ENCODE data around the gene ZEB1. TPM values are rescaled to one million over a fixed set of nuclear protein-coding genes. Genes with fewer than 3 reads are reported as not detected.

Gene ZEB1
- total and polyA plus RNA-seq, 10 of the 15 experiments (the other 5 are each of a cell fraction or from before 2014, with no cell fraction given): 10.4 to 35.6 (median 24.5) TPM

DNA sequence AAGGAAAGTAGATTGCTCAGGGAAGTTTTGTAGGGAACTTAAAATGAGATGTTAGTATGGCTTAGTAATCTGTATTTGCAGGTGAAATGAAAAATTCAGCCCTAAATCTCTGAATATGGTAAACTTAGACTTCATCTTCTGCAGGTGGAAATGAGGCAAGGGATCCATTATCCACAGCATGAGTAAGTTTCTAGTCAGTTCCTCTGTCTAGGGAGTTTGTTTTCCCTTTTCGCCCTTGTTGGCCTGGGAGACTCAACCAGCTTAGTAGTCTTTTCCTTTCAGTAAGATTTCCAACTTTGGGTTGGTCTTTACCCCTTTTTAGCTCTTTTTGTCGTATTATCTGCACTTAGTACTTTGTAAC, 65.6 kb downstream of the ZEB1 start (continued):
- TF ChIP-seq, protein P1, sequence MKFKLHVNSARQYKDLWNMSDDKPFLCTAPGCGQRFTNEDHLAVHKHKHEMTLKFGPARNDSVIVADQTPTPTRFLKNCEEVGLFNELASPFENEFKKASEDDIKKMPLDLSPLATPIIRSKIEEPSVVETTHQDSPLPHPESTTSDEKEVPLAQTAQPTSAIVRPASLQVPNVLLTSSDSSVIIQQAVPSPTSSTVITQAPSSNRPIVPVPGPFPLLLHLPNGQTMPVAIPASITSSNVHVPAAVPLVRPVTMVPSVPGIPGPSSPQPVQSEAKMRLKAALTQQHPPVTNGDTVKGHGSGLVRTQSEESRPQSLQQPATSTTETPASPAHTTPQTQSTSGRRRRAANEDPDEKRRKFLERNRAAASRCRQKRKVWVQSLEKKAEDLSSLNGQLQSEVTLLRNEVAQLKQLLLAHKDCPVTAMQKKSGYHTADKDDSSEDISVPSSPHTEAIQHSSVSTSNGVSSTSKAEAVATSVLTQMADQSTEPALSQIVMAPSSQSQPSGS (IDR thresholded peaks at IDR 0.05; ENCODE audit: low read length): 0 out of 2 replicates have a peak, but pooled peaks have one; percentile 1
- TF ChIP-seq IKZF1 (conservative IDR thresholded peaks at IDR 0.05) (0 out of 2 replicates have a peak, but pooled peaks have one; percentile 7), ZNF622 (IDR thresholded peaks at IDR 0.05) (no peak), CBFB (IDR thresholded peaks at IDR 0.05; ENCODE audit: low read depth) (peak; percentile 32; the same call in 1 of the 2 replicates), STAT1 (conservative IDR thresholded peaks at IDR 0.05) (no peak)

DNA sequence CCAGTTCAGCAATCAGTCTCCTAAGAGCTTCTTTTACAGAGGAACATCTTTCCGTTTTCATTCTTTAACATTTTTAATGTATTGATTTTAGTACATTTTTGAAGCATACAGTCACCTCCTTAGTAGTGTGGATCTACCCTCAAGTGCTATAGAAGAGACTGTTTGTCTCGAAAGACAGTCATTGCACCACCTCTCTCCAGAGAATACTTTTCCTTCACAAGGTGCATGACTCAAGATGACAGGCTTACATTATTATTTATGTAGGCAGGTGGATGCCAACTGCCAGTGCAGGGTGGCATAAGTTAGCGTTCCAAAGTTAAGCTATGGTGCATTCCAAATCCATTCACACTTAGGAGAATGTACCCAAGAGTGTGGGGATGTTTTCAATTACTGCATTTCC, 71.8 kb downstream of the ZEB1 start:
- in situ Hi-C loops (cut with MboI) (no loop called here), intact Hi-C loops (cut with micrococcal nuclease; ENCODE audit: unreplicated experiment) (no loop called here)
- H3K4me1 ChIP-seq (ENCODE audit: control insufficient read depth, insufficient read depth, low read length): 0 out of 2 replicates have a peak, but pooled peaks cover 6% of the 10 kb centered on the region
- H3K4me2 ChIP-seq (ENCODE audit: control insufficient read depth, insufficient read depth): no peak overlapping the region
- H3K27ac ChIP-seq (ENCODE audit: control insufficient read depth, insufficient read depth): no peak overlapping the region
- WGBS (ENCODE audit: insufficient coverage, insufficient replicate concordance, low lambda C conversion rate, missing lambda C conversion rate): 100% methylated on average over 3 of the region's 3 CpGs
- no peak overlapping the region for H2AFZ ChIP-seq (ENCODE audit: control insufficient read depth, low read depth, low read length)
- ATAC-seq (no peak), FAIRE-seq (no peak), DNase-seq (ENCODE audit: low read depth, low spot score) (no peak)
- SMC1A ChIA-PET (ENCODE audit: uncharacterized antibody, unreplicated experiment): interaction anchor here (1.0 to 2.0 kb wide), 4 partner anchors 11 to 48 kb away, joined by 3 to 15 read pairs (median 4); no protein-coding TSS in a partner anchor
- POLR2A ChIA-PET: interaction anchor here (0.7 to 1.4 kb wide), 2 partner anchors 12 to 698 kb away, joined by 3 to 5 read pairs; no protein-coding TSS in a partner anchor
- peaks cover 4% of the 10 kb centered on the region for H3K9me3 ChIP-seq (replicated peaks; ENCODE audit: control insufficient read depth, insufficient read depth, low read length)
- H3K9ac ChIP-seq (ENCODE audit: control insufficient read depth, insufficient read depth, low read length): no peak overlapping the region
- no peaks in the 10 kb centered on the region for H3K27me3 ChIP-seq (replicated peaks in 1 of 2; ENCODE audit: control insufficient read depth in 2 of 2, insufficient read depth in 2 of 2, low read length in 1 of 2)
- H3K36me3 ChIP-seq (ENCODE audit: control insufficient read depth in 2 of 2, insufficient read depth in 2 of 2, low read length in 1 of 2): peaks cover 4 to 18% of the 10 kb centered on the region in 2 experiments
- H4K20me1 ChIP-seq (ENCODE audit: control insufficient read depth, insufficient read depth): no peaks in the 10 kb centered on the region
- no TSS peak for BruUV-seq (replicated peaks)
- H3K4me3 ChIP-seq: no peak overlapping the region
- RAD21 ChIA-PET (ENCODE audit: unreplicated experiment): interaction anchor here (0.9 kb wide), 1 partner anchor 66 kb away, joined by 3 read pairs; no protein-coding TSS in a partner anchor
- CTCF ChIA-PET: no interaction called here
- peaks cover 26% of the 10 kb centered on the region for H3K79me2 ChIP-seq (ENCODE audit: control insufficient read depth, insufficient read depth, low read length)
- TF ChIP-seq CHD1 (IDR thresholded peaks at IDR 0.05; ENCODE audit: low read depth, low read length): no peak
- TF ChIP-seq, protein P2, sequence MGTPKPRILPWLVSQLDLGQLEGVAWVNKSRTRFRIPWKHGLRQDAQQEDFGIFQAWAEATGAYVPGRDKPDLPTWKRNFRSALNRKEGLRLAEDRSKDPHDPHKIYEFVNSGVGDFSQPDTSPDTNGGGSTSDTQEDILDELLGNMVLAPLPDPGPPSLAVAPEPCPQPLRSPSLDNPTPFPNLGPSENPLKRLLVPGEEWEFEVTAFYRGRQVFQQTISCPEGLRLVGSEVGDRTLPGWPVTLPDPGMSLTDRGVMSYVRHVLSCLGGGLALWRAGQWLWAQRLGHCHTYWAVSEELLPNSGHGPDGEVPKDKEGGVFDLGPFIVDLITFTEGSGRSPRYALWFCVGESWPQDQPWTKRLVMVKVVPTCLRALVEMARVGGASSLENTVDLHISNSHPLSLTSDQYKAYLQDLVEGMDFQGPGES (IDR thresholded peaks at IDR 0.05): no peak
- TF ChIP-seq, protein P3, sequence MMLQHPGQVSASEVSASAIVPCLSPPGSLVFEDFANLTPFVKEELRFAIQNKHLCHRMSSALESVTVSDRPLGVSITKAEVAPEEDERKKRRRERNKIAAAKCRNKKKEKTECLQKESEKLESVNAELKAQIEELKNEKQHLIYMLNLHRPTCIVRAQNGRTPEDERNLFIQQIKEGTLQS (IDR thresholded peaks at IDR 0.05; ENCODE audit: borderline replicate concordance, extremely low read depth, low read depth, low read length): no peak
- TF ChIP-seq, protein P4, sequence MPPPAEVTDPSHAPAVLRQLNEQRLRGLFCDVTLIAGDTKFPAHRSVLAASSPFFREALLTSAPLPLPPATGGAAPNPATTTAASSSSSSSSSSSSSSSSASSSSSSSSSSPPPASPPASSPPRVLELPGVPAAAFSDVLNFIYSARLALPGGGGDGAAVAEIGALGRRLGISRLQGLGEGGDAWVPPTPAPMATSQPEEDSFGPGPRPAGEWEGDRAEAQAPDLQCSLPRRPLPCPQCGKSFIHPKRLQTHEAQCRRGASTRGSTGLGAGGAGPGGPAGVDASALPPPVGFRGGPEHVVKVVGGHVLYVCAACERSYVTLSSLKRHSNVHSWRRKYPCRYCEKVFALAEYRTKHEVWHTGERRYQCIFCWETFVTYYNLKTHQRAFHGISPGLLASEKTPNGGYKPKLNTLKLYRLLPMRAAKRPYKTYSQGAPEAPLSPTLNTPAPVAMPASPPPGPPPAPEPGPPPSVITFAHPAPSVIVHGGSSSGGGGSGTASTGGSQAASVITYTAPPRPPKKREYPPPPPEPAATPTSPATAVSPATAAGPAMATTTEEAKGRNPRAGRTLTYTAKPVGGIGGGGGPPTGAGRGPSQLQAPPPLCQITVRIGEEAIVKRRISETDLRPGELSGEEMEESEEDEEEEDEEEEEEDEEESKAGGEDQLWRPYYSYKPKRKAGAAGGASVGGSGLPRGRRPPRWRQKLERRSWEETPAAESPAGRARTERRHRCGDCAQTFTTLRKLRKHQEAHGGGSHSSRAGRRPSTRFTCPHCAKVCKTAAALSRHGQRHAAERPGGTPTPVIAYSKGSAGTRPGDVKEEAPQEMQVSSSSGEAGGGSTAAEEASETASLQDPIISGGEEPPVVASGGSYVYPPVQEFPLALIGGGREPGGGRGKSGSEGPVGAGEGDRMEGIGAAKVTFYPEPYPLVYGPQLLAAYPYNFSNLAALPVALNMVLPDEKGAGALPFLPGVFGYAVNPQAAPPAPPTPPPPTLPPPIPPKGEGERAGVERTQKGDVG (CRISPR knock-in tag; IDR thresholded peaks at IDR 0.05): no peak
- no peak for TF ChIP-seq TCF7 (IDR thresholded peaks at IDR 0.05; ENCODE audit: borderline replicate concordance)
- TF ChIP-seq NFYA (IDR thresholded peaks at IDR 0.05; ENCODE audit: borderline replicate concordance, low read depth, low read length): no peak
- TF ChIP-seq BCL11A (IDR thresholded peaks at IDR 0.05; ENCODE audit: low read depth, low read length): no peak
- TF ChIP-seq, protein P5, sequence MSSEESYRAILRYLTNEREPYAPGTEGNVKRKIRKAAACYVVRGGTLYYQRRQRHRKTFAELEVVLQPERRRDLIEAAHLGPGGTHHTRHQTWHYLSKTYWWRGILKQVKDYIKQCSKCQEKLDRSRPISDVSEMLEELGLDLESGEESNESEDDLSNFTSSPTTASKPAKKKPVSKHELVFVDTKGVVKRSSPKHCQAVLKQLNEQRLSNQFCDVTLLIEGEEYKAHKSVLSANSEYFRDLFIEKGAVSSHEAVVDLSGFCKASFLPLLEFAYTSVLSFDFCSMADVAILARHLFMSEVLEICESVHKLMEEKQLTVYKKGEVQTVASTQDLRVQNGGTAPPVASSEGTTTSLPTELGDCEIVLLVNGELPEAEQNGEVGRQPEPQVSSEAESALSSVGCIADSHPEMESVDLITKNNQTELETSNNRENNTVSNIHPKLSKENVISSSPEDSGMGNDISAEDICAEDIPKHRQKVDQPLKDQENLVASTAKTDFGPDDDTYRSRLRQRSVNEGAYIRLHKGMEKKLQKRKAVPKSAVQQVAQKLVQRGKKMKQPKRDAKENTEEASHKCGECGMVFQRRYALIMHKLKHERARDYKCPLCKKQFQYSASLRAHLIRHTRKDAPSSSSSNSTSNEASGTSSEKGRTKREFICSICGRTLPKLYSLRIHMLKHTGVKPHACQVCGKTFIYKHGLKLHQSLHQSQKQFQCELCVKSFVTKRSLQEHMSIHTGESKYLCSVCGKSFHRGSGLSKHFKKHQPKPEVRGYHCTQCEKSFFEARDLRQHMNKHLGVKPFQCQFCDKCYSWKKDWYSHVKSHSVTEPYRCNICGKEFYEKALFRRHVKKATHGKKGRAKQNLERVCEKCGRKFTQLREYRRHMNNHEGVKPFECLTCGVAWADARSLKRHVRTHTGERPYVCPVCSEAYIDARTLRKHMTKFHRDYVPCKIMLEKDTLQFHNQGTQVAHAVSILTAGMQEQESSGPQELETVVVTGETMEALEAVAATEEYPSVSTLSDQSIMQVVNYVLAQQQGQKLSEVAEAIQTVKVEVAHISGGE (CRISPR knock-in tag; IDR thresholded peaks at IDR 0.05): no peak
- no peak for TF ChIP-seq NFYB (IDR thresholded peaks at IDR 0.05; ENCODE audit: insufficient read depth, low read depth, low read length)
